ENCODE results near the gene ANO1.

GRCh38 chr11:70032943-70033710 lies 45.0 kb upstream of the ANO1 start:
- TF ChIP-seq, protein P1, sequence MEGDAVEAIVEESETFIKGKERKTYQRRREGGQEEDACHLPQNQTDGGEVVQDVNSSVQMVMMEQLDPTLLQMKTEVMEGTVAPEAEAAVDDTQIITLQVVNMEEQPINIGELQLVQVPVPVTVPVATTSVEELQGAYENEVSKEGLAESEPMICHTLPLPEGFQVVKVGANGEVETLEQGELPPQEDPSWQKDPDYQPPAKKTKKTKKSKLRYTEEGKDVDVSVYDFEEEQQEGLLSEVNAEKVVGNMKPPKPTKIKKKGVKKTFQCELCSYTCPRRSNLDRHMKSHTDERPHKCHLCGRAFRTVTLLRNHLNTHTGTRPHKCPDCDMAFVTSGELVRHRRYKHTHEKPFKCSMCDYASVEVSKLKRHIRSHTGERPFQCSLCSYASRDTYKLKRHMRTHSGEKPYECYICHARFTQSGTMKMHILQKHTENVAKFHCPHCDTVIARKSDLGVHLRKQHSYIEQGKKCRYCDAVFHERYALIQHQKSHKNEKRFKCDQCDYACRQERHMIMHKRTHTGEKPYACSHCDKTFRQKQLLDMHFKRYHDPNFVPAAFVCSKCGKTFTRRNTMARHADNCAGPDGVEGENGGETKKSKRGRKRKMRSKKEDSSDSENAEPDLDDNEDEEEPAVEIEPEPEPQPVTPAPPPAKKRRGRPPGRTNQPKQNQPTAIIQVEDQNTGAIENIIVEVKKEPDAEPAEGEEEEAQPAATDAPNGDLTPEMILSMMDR (conservative IDR thresholded peaks at IDR 0.05; ENCODE audit: low read depth, low read length) = no peak
- TF ChIP-seq EZH2 (IDR thresholded peaks at IDR 0.05; ENCODE audit: low read length, unreplicated experiment) = no peak

All from PC-3 (cell line).